ENCODE measurements around the gene CRYBG3.

Gene CRYBG3

DNA sequence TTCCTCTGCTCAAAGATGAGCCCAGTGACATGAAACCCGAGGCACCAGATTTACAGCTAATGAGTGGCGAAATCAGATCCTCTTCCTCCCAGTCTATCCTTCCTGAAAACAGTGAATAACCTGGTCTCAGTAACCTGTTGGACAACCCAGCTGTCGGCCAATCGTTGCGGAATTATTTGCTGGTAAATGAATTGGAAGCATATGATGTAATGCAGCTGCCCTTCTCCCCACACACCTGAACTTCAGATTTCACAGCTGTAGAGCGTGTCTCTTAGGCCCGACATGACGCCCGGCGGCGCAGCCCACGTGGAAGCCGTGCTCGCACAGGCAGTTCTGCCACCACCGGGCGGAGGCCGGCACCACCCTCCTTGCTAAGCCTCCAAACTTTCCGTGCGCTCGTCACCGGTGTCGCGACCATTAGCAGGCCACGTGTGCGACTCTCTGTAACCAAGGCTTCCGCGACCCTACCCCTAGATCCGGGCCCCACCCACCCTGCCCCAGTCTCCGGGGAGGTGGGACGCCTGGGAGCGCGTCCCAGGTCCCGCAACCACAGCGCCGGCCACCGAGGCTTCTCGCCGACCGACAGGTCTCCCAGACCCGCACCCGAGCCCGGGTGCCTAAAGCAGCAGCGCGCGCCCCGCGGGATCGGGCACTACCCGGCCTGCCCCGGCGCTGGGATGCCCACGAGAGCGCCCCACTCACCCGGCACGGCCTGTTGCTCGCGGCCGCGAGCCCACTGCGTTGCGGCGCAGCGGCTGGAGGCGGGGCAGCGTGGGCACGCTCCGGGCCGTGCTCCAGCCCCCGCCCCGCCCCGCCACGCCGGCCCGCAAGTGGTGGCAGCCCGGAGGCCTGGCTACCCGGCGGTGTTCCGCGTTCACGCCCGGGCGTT, 150.1 kb downstream of the CRYBG3 start, which contains the start of gene RIOX2:
RIOX2 (minus strand) TSS at position 753 of the 889 bp plus-strand sequence. CDS start 4,838 bp downstream, outside the sequence.
- TF ChIP-seq, protein P1, sequence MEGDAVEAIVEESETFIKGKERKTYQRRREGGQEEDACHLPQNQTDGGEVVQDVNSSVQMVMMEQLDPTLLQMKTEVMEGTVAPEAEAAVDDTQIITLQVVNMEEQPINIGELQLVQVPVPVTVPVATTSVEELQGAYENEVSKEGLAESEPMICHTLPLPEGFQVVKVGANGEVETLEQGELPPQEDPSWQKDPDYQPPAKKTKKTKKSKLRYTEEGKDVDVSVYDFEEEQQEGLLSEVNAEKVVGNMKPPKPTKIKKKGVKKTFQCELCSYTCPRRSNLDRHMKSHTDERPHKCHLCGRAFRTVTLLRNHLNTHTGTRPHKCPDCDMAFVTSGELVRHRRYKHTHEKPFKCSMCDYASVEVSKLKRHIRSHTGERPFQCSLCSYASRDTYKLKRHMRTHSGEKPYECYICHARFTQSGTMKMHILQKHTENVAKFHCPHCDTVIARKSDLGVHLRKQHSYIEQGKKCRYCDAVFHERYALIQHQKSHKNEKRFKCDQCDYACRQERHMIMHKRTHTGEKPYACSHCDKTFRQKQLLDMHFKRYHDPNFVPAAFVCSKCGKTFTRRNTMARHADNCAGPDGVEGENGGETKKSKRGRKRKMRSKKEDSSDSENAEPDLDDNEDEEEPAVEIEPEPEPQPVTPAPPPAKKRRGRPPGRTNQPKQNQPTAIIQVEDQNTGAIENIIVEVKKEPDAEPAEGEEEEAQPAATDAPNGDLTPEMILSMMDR (IDR thresholded peaks at IDR 0.05; ENCODE audit: low read depth, low read length), result peak; percentile 5; the same call in 1 of the 2 replicates
- no peak for DNase-seq (ENCODE audit: extremely low read depth, low read depth)

DNA sequence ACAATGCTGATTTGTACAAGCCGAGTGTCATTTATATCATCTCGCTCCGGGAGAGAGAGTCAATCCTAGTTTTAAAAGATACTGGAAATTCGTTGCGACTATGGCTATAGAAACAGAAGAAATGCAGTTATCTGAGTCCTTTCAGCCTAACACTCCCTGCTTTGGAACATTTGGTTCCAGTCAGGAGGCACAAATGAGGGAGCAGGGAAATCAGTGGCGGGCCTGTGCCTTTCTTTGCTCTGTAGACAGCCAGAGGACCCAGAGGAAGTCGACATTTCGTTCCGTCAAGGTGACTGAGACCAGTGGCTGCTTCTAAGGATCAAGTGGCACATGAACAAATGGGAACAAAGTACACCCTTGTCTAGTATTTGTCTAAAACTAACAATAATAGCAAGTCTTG, 151.2 kb downstream of the CRYBG3 start:
- DNase-seq (ENCODE audit: extremely low read depth, low read depth), result no peak
- TF ChIP-seq, protein P1 (IDR thresholded peaks at IDR 0.05; ENCODE audit: low read depth, low read length), result no peak

DNA sequence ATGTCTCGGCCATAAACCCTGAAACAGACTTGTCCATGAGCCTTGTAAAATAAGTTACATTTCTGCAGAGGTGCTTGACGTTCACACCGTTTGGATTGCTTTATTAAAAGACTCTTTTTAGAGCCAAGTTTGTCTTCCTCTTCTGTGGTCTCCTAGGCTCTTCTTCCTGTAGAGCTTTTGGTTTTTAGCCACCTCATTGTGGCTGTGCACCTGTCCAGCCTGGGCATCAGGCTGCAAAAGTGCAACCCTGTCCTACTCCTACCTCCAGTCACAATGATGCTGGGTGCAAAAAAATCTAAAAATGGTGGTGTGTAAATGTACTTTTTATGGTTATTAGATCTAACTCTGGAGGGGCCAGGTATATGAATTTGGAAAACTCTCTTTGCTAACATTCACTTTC, 153.2 kb downstream of the CRYBG3 start:
- TF ChIP-seq, protein P1 (IDR thresholded peaks at IDR 0.05; ENCODE audit: low read depth, low read length), result no peak
- no peak for DNase-seq (ENCODE audit: extremely low read depth, low read depth)

DNA sequence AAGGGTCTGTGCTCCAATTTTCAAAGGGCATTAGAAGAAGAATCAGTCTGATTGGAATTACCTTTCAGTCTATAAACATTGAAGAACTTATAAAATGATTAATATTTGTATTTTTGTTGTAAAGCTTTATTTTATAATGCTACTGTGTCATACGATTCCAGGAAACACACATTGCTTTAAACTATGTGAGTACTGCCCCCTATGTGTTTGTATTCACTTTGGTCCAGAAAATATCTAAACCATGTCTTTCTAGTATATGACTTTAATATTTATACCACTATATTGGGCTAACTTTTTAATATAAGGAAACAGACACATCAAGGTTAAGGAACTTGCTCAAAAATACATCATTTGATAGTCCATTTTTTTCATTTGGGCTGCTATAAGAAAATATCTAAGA, 153.7 kb downstream of the CRYBG3 start:
- DNase-seq (ENCODE audit: extremely low read depth, low read depth), result no peak
- TF ChIP-seq, protein P1 (IDR thresholded peaks at IDR 0.05; ENCODE audit: low read depth, low read length), result peak; percentile 9

DNA sequence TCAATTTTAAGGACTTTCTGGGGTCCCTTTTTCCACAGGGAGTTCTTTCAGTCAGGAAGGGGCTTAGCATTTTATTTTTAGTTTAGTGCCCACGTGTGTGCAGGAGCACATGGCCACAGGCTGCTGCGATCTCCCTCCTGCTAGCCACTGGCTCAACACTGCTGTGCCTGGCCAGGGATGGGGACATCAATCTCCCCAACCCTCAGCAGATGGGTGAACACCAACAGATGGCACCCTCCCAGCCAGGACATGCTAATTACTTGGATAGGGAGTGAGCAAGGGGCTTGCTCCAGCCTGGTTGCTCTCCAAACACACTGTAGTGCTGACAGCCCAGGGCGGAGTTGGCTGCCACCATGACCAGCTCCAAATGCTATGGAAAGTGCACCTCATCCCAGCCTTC, 157.8 kb downstream of the CRYBG3 start:
- TF ChIP-seq, protein P1 (IDR thresholded peaks at IDR 0.05; ENCODE audit: low read depth, low read length), result no peak
- DNase-seq (ENCODE audit: extremely low read depth, low read depth), result no peak

DNA sequence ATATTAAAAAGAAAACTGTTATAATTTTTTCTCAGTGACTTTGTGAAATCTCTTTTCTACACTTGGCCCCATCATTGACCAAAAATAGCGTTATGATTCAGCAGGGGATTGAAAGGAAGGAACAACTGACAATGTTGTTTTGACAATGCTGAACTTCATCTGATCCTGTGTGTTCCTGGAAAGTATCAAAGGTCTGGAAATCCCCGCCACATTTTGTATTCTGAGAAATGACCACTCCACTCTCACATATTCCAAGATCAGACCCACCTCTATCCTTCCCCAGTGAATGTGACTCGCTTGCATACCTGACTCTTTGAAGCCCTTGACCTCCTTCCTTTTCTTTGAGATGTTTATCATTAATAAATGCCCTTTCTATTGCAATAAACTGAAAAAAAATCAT, 160.1 kb downstream of the CRYBG3 start:
- no peak for DNase-seq (ENCODE audit: extremely low read depth, low read depth)

More for the DNA sequence above, 160.1 kb downstream of the CRYBG3 start:
- TF ChIP-seq, protein P1 (IDR thresholded peaks at IDR 0.05; ENCODE audit: low read depth, low read length), result no peak

Measured in AG09319 (cell line).